ENCODE data around the gene GABRG3. TPM values are rescaled to one million over a fixed set of nuclear protein-coding genes. Genes with fewer than 3 reads are reported as not detected.

Gene GABRG3
- total RNA-seq, 3 donors from 2014 or later, result 0.15 to 0.33 TPM; not detected in 1

GRCh38 chr15:27237319-27237939 lies 266.4 kb downstream of the GABRG3 start:
- no peaks in the 10 kb centered on the region for H3K9me3 ChIP-seq
- no peak overlapping the region for H3K27ac ChIP-seq
- DNase-seq (ENCODE audit: low spot score in 2 of 2), result no peak
- H3K36me3 ChIP-seq, result no peaks in the 10 kb centered on the region
- no peaks in the 10 kb centered on the region for H3K4me1 ChIP-seq
- no peak overlapping the region for H3K4me3 ChIP-seq
- H3K27me3 ChIP-seq, result no peaks in the 10 kb centered on the region
- TF ChIP-seq POLR2A (IDR thresholded peaks at IDR 0.05), result no peak
- no peak for TF ChIP-seq POLR2AphosphoS5 (IDR thresholded peaks at IDR 0.05)
- TF ChIP-seq, protein P1, sequence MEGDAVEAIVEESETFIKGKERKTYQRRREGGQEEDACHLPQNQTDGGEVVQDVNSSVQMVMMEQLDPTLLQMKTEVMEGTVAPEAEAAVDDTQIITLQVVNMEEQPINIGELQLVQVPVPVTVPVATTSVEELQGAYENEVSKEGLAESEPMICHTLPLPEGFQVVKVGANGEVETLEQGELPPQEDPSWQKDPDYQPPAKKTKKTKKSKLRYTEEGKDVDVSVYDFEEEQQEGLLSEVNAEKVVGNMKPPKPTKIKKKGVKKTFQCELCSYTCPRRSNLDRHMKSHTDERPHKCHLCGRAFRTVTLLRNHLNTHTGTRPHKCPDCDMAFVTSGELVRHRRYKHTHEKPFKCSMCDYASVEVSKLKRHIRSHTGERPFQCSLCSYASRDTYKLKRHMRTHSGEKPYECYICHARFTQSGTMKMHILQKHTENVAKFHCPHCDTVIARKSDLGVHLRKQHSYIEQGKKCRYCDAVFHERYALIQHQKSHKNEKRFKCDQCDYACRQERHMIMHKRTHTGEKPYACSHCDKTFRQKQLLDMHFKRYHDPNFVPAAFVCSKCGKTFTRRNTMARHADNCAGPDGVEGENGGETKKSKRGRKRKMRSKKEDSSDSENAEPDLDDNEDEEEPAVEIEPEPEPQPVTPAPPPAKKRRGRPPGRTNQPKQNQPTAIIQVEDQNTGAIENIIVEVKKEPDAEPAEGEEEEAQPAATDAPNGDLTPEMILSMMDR (IDR thresholded peaks at IDR 0.05), result no peak
- intact Hi-C loops (cut with DNase I; ENCODE audit: low total_unique reads), result no loop called here

DNA sequence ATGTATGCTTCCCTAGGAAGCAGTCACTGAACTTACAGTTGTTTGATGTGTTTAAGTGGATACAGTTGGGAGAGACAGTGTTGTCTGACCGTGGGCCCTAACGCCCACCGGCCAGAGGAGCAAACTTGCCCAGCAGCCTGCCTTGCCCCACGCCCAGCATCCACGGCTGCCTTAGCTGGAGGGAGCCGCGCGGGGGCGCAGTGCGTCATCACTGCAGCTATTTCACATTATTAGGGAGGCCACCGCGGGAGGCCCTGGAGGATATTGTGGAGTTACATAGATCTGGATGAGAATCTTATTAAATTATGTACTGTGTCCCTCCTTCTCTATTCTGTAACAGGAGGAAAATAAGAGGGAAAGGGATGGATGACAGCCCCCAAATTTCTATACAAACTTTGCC lies 267.2 kb downstream of the GABRG3 start:
- no peak for DNase-seq (ENCODE audit: low spot score in 2 of 2)
- TF ChIP-seq POLR2AphosphoS5 (IDR thresholded peaks at IDR 0.05), result no peak
- TF ChIP-seq, protein P1 (IDR thresholded peaks at IDR 0.05), result no peak
- Histone ChIP-seq H3K27me3 (no peaks in the 10 kb centered on the region), H3K4me3 (no peak overlapping the region), H3K4me1 (no peaks in the 10 kb centered on the region), H3K9me3 (no peaks in the 10 kb centered on the region), H3K27ac (no peak overlapping the region), H3K36me3 (no peaks in the 10 kb centered on the region)
- intact Hi-C loops (cut with DNase I; ENCODE audit: low total_unique reads), result no loop called here

GRCh38 chr15:27238707-27239423 lies 267.9 kb downstream of the GABRG3 start:
- no peaks in the 10 kb centered on the region for H3K4me1 ChIP-seq
- intact Hi-C loops (cut with DNase I; ENCODE audit: low total_unique reads), result no loop called here
- H3K9me3 ChIP-seq, result no peaks in the 10 kb centered on the region
- no peaks in the 10 kb centered on the region for H3K36me3 ChIP-seq
- no peaks in the 10 kb centered on the region for H3K27me3 ChIP-seq
- H3K27ac ChIP-seq, result no peak overlapping the region
- no peak for TF ChIP-seq POLR2A (IDR thresholded peaks at IDR 0.05)
- TF ChIP-seq POLR2AphosphoS5 (IDR thresholded peaks at IDR 0.05), result no peak
- TF ChIP-seq, protein P1 (IDR thresholded peaks at IDR 0.05), result no peak
- DNase-seq (ENCODE audit: low spot score in 2 of 2), result no peak
- no peak overlapping the region for H3K4me3 ChIP-seq

- no peak for TF ChIP-seq POLR2A (IDR thresholded peaks at IDR 0.05)
- TF ChIP-seq, protein P1 (IDR thresholded peaks at IDR 0.05), result no peak
- no peak for TF ChIP-seq POLR2AphosphoS5 (IDR thresholded peaks at IDR 0.05)
- no peak overlapping the region for H3K4me3 ChIP-seq
- H3K4me1 ChIP-seq, result no peaks in the 10 kb centered on the region
- intact Hi-C loops (cut with DNase I; ENCODE audit: low total_unique reads), result loop anchor here (2.0 kb wide), 1 partner anchor 39 kb away; no protein-coding TSS in a partner anchor
- no peaks in the 10 kb centered on the region for H3K27me3 ChIP-seq
- no peak for DNase-seq (ENCODE audit: low spot score in 2 of 2)
- peaks cover 0 to 6% of the 10 kb centered on the region in 2 donors for H3K9me3 ChIP-seq
- H3K27ac ChIP-seq, result no peak overlapping the region
- H3K36me3 ChIP-seq, result no peaks in the 10 kb centered on the region
Measured at GRCh38 chr15:27241943-27242342, 271.0 kb downstream of the GABRG3 start.

GRCh38 chr15:27244047-27244446 lies 273.1 kb downstream of the GABRG3 start:
- H3K27ac ChIP-seq, result no peak overlapping the region
- no peaks in the 10 kb centered on the region for H3K27me3 ChIP-seq
- peaks cover 0 to 6% of the 10 kb centered on the region in 2 donors for H3K9me3 ChIP-seq
- intact Hi-C loops (cut with DNase I; ENCODE audit: low total_unique reads), result no loop called here
- no peak overlapping the region for H3K4me3 ChIP-seq
- no peaks in the 10 kb centered on the region for H3K4me1 ChIP-seq
- H3K36me3 ChIP-seq, result no peaks in the 10 kb centered on the region
- no peak for DNase-seq (ENCODE audit: low spot score in 2 of 2)
- TF ChIP-seq POLR2A (IDR thresholded peaks at IDR 0.05), result no peak
- no peak for TF ChIP-seq POLR2AphosphoS5 (IDR thresholded peaks at IDR 0.05)
- TF ChIP-seq, protein P1 (IDR thresholded peaks at IDR 0.05), result no peak

Data from breast epithelium (tissue), 4 donors.